Left renal cortex interstitium (tissue), 4 donors: ENCODE measurements around the gene SVIL. TPM values are rescaled to one million over a fixed set of nuclear protein-coding genes. Genes with fewer than 3 reads are reported as not detected.
"Not testable (repeated sequence)": the region's sequence is repeated elsewhere in the genome, so short reads cannot be mapped to it uniquely, and the experiment has no call there.

Experiments used
- DNase-seq, 4 donors: peaks; one replicate each; pipeline ENCODE4 v3.0.0-alpha.2; 2013; ENCODE audit warnings: low read depth in 4 of 4, low spot score in 2 of 4, missing footprints in 1 of 4
- polyA plus RNA-seq, 4 donors: library from polyadenylated mRNA; unstranded; fragments of 120-200 nt; gene quantifications; one replicate each; pipeline ENCODE4 v1.2.1, GENCODE V29; 2013; ENCODE audit not compliant: insufficient read length in 4 of 4

The SVIL gene
- polyA plus RNA-seq, 4 donors: 38.6 to 42.5 (median 40.9) TPM

DNA sequence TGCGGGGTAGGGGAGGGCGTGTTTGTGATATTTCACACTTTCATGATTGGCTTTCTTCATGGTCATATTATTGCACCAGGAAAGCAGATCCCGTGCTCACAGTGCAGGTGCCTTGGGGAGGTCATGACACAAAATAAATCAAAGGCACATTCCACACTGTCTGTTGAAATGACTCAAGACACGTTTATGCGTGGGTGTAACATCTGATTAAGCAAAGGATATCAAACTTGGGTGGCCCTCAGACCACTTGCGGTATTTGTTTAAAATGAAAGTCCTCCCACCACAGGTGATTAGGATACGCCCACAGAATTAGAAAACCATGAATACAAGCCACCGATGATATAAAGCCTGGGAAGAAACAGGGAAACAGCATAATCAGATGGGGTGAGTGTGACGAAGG is 51.1 kb downstream of the SVIL start:
- no peak for DNase-seq

- not testable (repeated sequence) for DNase-seq
Observed at GRCh38 chr10:29582769-29583168, 52.0 kb downstream of the SVIL start.

DNA sequence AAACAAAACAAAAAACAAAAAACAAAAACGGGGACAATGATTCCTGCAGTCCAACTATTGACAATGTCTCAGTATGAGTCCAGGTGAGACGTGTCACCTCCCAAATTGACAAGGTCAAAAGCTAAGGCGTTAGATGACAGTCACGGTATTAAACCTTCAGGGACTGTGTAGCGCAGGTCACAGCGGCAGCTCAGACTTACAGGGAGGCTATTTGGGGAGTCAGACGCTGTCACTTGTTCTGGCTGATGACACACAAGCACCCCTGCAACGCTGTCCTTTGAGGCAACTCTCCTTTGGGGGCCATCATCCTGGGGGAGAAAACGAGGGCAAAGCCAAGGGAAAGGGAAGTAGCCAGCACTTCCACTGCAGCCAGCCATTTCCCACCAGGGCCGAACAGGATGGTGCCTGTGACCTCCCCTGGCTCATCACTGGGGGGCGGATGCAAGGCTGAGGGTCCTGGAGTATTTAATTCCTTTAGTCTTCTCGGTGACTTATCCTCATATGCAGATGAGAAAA is 55.3 kb downstream of the SVIL start:
- no peak for DNase-seq

- DNase-seq: no peak
Observed at GRCh38 chr10:29578457-29578856, 56.3 kb downstream of the SVIL start.

DNA sequence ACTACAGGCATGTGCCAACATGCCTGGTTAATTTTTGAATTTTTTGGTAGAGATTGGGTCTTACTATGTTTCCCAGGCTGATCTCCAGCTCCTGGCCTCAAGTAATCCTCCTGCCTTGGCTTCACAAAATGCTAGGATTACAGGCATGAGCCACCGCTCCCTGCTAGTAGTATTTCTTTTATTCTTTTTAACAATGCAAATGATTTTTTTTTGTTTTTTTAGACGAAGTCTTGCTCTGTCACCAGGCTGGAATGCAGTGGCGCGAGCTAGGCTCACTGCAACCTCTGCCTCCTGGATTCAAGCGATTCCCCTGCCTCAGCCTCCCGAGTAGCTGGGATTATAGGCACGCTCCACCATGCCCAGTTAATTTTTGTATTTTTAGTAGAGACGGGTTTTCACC is 58.1 kb downstream of the SVIL start:
- DNase-seq: no peak

DNA sequence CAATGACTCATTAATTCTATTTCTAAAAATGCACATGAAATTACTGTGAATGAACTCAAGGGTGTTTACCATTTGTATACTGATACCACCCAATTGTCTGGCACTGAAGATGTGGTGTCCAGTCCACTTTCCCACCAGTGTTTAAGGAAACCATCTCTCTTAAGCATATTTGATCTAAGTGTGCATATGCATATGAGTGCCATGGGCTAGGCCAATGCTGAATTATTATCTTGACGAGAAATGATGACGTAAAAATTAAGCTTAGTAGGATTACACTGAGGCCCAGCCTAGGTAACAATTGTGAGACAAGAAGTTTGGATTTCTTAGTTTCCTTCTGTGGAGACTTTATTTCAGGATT is 59.7 kb downstream of the SVIL start:
- DNase-seq: no peak

- DNase-seq: not testable (repeated sequence)
Observed at GRCh38 chr10:29574212-29575097, 60.3 kb downstream of the SVIL start.

- not testable (repeated sequence) for DNase-seq
Observed at GRCh38 chr10:29570248-29570647, 64.5 kb downstream of the SVIL start.

GRCh38 chr10:29569795-29570194 is 65.0 kb downstream of the SVIL start:
- no peak for DNase-seq

DNA sequence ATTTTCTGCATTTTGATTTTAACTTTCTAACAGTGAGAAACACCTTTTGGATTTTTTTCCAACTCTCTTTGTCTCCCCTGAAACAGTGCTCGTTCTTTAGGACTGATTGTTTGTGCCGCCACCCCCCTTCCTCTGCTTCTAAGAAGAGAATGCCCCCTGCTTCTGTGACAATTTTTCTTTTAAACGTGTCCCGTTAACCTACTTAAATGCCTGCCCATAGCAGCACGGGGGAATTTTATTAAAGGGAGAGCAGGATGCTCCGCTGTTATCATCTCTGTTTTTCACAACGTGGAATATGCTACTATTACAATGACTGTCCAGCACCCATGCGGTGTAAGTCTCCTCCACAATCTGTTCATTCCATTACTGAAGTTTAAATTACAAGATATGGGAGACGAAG is 67.8 kb downstream of the SVIL start:
- DNase-seq: no peak

DNA sequence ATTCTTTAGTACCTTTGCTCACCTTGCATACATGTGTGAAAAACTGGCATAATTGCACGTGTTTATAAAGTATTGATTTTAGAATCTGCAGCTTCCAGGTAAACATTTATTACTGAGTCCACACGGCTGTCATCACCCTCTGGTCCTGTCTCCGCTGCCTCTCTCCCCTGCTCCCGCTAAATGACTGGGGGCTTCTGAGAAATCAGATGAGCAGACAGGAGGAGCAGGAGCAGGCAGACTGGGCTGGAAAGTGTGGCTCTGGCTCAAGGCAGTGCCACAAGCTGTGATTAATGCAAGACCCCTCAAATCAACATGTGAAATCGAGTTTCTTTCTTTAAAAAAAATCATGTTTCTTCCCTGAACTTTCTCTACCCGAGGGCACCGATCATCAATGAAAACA is 68.6 kb downstream of the SVIL start:
- DNase-seq: not testable (repeated sequence)

DNA sequence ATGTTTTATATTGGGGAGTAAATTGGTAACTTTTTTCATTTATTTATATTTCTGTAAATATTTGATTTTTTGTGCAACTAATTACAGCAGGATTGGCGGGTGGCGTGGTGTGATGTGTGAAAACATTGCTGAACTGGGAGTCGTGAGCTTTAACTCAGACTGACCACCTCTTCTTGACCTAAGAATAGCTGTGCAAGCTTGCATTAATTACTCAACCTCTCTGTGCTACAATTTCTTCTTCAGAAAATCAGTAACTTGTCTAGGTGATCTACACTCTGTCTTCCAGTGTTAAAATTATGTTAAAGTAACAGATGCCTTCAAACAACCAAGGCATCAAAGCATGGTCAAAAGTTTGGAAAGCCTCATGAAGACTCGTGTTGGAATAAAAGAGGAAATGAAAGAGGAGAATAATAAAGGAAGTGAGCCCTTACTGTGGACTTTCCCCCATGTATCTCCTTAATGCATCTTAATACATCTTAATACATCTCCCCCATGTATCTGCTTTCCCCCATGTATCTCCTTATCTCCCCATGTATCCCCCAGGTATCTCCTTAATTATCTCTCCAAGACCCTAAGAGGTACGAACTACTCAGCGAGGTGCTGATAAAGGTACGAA is 71.2 kb downstream of the SVIL start:
- DNase-seq: no peak

GRCh38 chr10:29563006-29563405 is 71.8 kb downstream of the SVIL start:
- not testable (repeated sequence) for DNase-seq

DNA sequence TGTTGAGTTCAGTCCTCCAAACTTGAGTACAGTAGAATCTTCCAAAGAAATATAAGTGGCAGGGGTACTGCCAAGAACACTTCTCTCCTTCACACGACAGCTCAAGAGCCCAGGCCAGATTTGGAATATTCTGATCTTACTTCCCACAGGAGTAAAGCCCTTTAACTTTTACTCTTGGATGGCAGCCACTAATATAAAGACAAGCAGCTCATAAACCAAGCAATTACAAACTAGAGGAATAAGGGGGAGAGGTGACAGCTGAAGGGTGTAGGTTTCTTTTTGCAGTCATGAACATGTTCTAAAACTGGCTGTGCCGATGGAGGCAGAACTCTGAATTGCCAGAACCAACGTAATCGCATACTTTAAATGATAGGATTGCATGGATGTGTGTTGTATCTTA is 74.8 kb downstream of the SVIL start:
- DNase-seq: no peak

GRCh38 chr10:29557665-29558064 is 77.1 kb downstream of the SVIL start:
- no peak for DNase-seq

DNA sequence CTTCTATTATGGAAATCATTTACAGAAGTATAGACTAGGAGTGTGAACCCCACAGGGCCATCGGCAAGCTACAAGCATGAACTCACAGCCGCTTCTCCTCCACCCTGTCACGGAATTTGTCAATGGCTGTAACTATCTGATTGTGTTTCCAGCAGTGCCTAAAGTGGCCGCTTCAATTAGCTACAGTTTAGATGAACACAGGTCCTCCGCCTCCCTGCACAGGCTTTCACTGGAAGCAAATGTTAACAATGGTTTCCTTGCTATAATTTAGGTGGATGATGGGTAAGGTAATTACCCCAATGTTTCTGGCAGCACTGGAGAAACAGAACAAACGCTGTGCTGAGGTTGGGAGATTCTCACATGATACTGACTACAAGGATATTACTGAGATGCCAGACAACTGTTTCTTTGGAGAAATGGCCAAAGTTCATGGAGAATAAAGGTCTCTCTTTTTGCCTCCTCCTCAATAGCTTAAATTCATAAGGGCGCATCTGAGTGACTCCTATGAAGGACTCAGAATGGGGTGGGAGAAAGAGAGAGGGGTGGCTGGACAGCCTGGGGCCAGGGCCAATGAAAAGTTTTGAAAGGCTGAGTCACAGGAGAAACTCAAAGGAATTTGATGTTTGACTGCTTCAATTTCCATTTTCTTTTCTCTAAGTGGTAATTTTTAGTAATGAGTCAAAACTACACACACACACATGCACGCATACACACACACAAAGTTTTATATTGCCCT is 78.9 kb downstream of the SVIL start:
- no peak for DNase-seq

GRCh38 chr10:29555091-29555745 is 79.6 kb downstream of the SVIL start:
- no peak for DNase-seq

GRCh38 chr10:29554660-29555059 is 80.1 kb downstream of the SVIL start:
- DNase-seq: no peak

GRCh38 chr10:29553544-29554250 is 81.1 kb downstream of the SVIL start:
- DNase-seq: no peak

GRCh38 chr10:29553116-29553515 is 81.7 kb downstream of the SVIL start:
- DNase-seq: not testable (repeated sequence)
